Testis (tissue), 2 donors: Measurements from ENCODE around the gene MBTD1.

Experiments used
- POLR2A ChIP-seq: fragments of 450-650 bp; IDR thresholded peaks from one replicate; pipeline ENCODE4 v1.6.1; 2017; ENCODE audit warnings: antibody characterized with exemption, mild to moderate bottlenecking, moderate library complexity
- TF ChIP-seq, protein P1 (sequence below), 3 experiments: fragments of 450-650 bp in 2 of 3; fragments of 200-600 bp in 1 of 3; sonication (generic) in 1 of 3; IDR thresholded peaks; one replicate each; pipeline ENCODE4 v1.5.1; 2016 to 2019; ENCODE audit warnings: antibody characterized with exemption in 3 of 3, mild to moderate bottlenecking in 2 of 3, moderate library complexity in 1 of 3

DNA sequence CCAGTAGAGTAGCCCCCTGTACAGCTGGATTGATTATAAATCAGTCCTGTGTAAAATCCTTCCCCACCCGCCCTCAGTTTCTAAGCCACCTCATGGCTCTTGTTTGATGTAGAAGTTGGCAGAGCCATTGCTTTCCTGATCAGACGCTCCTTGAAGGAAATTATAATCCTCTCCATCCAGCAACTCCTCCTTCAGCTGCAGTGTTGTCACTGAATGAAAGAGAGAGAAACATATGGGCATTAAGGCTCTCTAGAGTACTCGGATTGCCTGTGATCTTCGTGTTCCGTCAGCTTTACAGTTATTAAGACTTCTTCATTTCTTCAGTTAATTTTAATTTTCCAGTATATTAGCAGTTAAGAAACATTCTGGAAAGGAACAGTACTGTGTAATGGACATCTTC lies 79.4 kb downstream of the MBTD1 start:
- TF ChIP-seq POLR2A = no peak
- TF ChIP-seq, protein P1, sequence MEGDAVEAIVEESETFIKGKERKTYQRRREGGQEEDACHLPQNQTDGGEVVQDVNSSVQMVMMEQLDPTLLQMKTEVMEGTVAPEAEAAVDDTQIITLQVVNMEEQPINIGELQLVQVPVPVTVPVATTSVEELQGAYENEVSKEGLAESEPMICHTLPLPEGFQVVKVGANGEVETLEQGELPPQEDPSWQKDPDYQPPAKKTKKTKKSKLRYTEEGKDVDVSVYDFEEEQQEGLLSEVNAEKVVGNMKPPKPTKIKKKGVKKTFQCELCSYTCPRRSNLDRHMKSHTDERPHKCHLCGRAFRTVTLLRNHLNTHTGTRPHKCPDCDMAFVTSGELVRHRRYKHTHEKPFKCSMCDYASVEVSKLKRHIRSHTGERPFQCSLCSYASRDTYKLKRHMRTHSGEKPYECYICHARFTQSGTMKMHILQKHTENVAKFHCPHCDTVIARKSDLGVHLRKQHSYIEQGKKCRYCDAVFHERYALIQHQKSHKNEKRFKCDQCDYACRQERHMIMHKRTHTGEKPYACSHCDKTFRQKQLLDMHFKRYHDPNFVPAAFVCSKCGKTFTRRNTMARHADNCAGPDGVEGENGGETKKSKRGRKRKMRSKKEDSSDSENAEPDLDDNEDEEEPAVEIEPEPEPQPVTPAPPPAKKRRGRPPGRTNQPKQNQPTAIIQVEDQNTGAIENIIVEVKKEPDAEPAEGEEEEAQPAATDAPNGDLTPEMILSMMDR (IDR thresholded peaks at IDR 0.05) = no peak
